IPS DF 6.9 (cell line): ENCODE data around the gene PRDM4.

ENCODE experiments used
- DNase-seq: peaks from one replicate; pipeline ENCODE4 v3.0.0-alpha.2; 2013; ENCODE audit warnings: low read depth, low spot score
- H3K27ac ChIP-seq: one replicate; pipeline ENCODE4 v1.5.1; 2013; ENCODE audit warnings: low read length, control low read depth
- H3K27me3 ChIP-seq: 2 replicates; pipeline ENCODE4 v1.6.1; 2013; ENCODE audit warnings: mild to moderate bottlenecking, low read length; ENCODE audit not compliant: control insufficient read depth, insufficient read depth
- H3K36me3 ChIP-seq: 2 replicates; pipeline ENCODE4 v1.6.1; 2013; ENCODE audit warnings: low read length; ENCODE audit not compliant: control insufficient read depth, insufficient read depth
- H3K4me1 ChIP-seq: 2 replicates; pipeline ENCODE4 v1.6.1; 2013; ENCODE audit warnings: low read length; ENCODE audit not compliant: control insufficient read depth, insufficient read depth
- H3K4me3 ChIP-seq: 2 replicates; pipeline ENCODE4 v1.5.1; 2013; ENCODE audit warnings: mild to moderate bottlenecking, low read length
- H3K9me3 ChIP-seq: 2 replicates; pipeline ENCODE4 v1.6.1; 2013; ENCODE audit warnings: low read length, inconsistent platforms; ENCODE audit not compliant: control insufficient read depth, insufficient read depth
- WGBS: extraction: QIAGEN DNeasy Blood & Tissue Kit; methylation state at CpG from one replicate; pipeline ENCODE4 v1.1.7; 2013; ENCODE audit warnings: mixed read lengths, missing lambda C conversion rate; ENCODE audit not compliant: insufficient read length, insufficient coverage; 5-methylcytosine and 5-hydroxymethylcytosine counted together

Gene PRDM4

DNA sequence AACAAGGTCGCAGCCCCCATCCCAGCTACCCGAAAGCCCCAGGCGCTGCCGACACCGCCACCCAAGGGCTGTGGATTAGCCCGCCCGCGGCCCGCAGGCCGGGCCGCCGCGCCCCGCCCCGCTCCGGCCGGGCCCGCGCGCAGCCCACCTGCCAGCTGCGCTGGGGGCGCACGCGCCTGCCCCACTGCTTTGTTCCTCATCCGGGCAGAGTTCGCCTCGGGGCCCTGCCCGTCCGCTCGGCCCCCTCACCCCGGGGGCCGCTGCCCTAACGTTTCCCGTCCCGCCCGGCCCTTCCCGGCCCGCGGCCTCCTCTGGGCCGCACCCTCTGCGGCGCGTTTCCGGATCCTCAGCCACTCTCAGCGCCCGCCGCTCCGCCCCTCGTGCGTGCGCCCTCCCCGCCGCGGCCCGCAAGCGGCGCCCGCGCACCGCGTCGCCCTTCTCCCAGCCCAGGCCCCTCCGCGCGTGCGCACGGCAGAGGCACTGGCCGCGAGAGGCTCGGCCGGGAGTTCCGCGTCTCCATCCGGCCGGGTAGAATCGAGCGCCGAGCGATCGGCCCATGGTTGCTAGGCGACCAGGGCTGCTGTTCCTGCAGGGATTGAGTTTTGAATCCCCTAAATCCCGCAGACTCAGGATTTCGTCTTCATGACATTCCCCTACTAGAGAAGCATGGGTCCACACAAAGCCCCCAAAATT lies at the start of gene PRDM4:
Gene PRDM4, minus strand, starts transcription at position 329 of the 693 bp plus-strand sequence. CDS start 622 bp downstream, outside the sequence.
- Histone ChIP-seq H3K36me3 (no peaks in the 10 kb centered on the region; the same call in 1 of the 2 replicates), H3K4me1 (no peaks in the 10 kb centered on the region), H3K4me3 (peak within 1 kb of the TSS; percentile 86), H3K9me3 (no peaks in the 10 kb centered on the region), H3K27me3 (no peaks in the 10 kb centered on the region), H3K27ac (no peak within 1 kb of the TSS)
- DNase-seq: peak; percentile 81
- no CpG with 5 or more reads among the region's 83 CpGs for WGBS

- no peak for DNase-seq
- Histone ChIP-seq H3K27ac (no peak overlapping the region), H3K4me3 (no peak overlapping the region), H3K4me1 (no peaks in the 10 kb centered on the region), H3K27me3 (no peaks in the 10 kb centered on the region), H3K36me3 (no peaks in the 10 kb centered on the region), H3K9me3 (no peaks in the 10 kb centered on the region)
- no CpG with 5 or more reads among the region's 3 CpGs for WGBS
Measured at GRCh38 chr12:107807471-107808150, 46.7 kb upstream of the PRDM4 start.

DNA sequence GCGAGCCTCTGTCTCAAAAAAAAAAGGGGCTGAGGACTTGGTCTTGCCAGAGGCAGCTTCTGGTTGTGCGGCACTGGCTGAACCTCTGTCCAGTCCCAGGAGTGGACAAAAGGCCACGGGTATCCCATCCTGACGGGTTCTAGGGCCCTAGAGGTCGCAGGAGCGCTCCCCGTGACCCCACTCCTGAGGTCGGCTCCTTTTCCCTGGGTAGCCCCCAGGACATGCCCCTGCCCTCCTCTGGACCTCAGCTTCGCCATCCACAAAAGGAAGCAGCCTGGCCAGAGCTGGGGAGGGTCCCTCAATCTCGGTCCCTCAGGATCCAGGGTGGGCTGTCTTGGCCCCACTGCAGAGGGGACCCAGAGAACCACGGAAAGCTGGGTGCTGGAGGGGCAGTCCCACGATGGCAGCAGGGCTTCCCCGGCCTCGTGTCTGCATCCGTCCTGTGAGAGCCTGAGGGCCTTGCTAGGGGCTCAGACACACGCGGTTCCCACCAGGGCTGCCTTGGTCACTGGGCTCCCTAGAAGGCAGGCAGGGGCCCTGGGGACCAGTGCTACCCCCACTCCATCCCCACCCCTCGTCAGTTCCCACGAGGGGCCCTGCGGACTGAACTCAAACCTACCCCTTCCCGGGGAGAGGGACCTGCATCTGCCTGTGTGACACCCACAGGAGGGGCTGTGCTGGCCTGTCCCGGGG lies 44.7 kb upstream of the PRDM4 start:
- DNase-seq: no peak
- Histone ChIP-seq H3K9me3 (no peaks in the 10 kb centered on the region), H3K36me3 (no peaks in the 10 kb centered on the region), H3K4me1 (no peaks in the 10 kb centered on the region), H3K27ac (no peak overlapping the region), H3K4me3 (no peak overlapping the region), H3K27me3 (no peaks in the 10 kb centered on the region)
- no CpG with 5 or more reads among the region's 22 CpGs for WGBS

- no peaks in the 10 kb centered on the region for H3K4me1 ChIP-seq
- H3K36me3 ChIP-seq: no peaks in the 10 kb centered on the region
- H3K9me3 ChIP-seq: no peaks in the 10 kb centered on the region
- DNase-seq: no peak
- H3K27ac ChIP-seq: no peak overlapping the region
- H3K27me3 ChIP-seq: no peaks in the 10 kb centered on the region
- WGBS: no CpG with 5 or more reads among the region's 3 CpGs
- H3K4me3 ChIP-seq: no peak overlapping the region
Measured at GRCh38 chr12:107803092-107803491, 42.2 kb upstream of the PRDM4 start.

DNA sequence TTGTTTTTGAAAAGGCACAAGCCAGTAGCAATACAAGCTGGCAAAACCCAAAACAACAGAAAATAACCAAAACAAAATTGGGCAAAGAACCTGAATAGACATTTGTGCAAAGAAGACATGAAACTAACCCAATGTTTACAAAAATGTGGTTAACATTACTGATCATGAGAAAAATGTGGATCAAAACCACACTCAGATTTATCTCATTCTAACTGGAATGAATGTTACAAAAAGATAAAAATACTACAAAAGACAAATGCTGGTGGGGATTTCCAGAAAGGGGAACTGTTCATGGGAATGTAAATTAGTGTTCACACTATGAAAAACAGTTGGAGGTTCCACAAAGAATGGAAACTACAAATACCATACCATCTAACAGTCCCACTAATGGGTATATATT lies 40.2 kb upstream of the PRDM4 start:
- Histone ChIP-seq H3K9me3 (no peaks in the 10 kb centered on the region), H3K4me1 (no peaks in the 10 kb centered on the region), H3K4me3 (no peak overlapping the region), H3K27me3 (no peaks in the 10 kb centered on the region), H3K36me3 (no peaks in the 10 kb centered on the region), H3K27ac (no peak overlapping the region)
- DNase-seq: no peak

GRCh38 chr12:107798580-107798979 lies 37.6 kb upstream of the PRDM4 start:
- Histone ChIP-seq H3K4me1 (no peaks in the 10 kb centered on the region), H3K27ac (no peak overlapping the region), H3K27me3 (no peaks in the 10 kb centered on the region), H3K4me3 (no peak overlapping the region), H3K36me3 (no peaks in the 10 kb centered on the region), H3K9me3 (no peaks in the 10 kb centered on the region)
- DNase-seq: no peak
- WGBS: no CpG with 5 or more reads among the region's 3 CpGs

- no peak overlapping the region for H3K4me3 ChIP-seq
- H3K4me1 ChIP-seq: no peaks in the 10 kb centered on the region
- WGBS: no CpG with 5 or more reads among the region's 3 CpGs
- H3K27me3 ChIP-seq: no peaks in the 10 kb centered on the region
- no peak overlapping the region for H3K27ac ChIP-seq
- no peaks in the 10 kb centered on the region for H3K9me3 ChIP-seq
- H3K36me3 ChIP-seq: no peaks in the 10 kb centered on the region
- no peak for DNase-seq
Measured at GRCh38 chr12:107794451-107794850, 33.5 kb upstream of the PRDM4 start.

- Histone ChIP-seq H3K4me3 (no peak overlapping the region), H3K4me1 (no peaks in the 10 kb centered on the region), H3K9me3 (no peaks in the 10 kb centered on the region), H3K27ac (no peak overlapping the region), H3K27me3 (no peaks in the 10 kb centered on the region), H3K36me3 (no peaks in the 10 kb centered on the region)
- DNase-seq: no peak
- WGBS: no CpG with 5 or more reads among the region's 1 CpG
Measured at GRCh38 chr12:107791465-107792089, 30.6 kb upstream of the PRDM4 start.

- no CpG with 5 or more reads among the region's 17 CpGs for WGBS
- no peaks in the 10 kb centered on the region for H3K27me3 ChIP-seq
Measured at GRCh38 chr12:107788690-107789458, 27.9 kb upstream of the PRDM4 start.

GRCh38 chr12:107788281-107788680 lies 27.3 kb upstream of the PRDM4 start:
- Histone ChIP-seq H3K27me3 (no peaks in the 10 kb centered on the region), H3K4me3 (no peak overlapping the region), H3K4me1 (no peaks in the 10 kb centered on the region), H3K36me3 (no peaks in the 10 kb centered on the region), H3K9me3 (no peaks in the 10 kb centered on the region), H3K27ac (no peak overlapping the region)
- WGBS: no CpG with 5 or more reads among the region's 2 CpGs
- no peak for DNase-seq

More at GRCh38 chr12:107788690-107789458, 27.9 kb upstream of the PRDM4 start:
- Histone ChIP-seq H3K36me3 (no peaks in the 10 kb centered on the region), H3K4me3 (no peak overlapping the region), H3K9me3 (no peaks in the 10 kb centered on the region), H3K27ac (no peak overlapping the region), H3K4me1 (no peaks in the 10 kb centered on the region)
- no peak for DNase-seq
